Ramos (cell line): ENCODE data around the gene SMYD3.

Experiments
- in situ Hi-C: fragments of 300-500 bp; cut with MboI; formaldehyde crosslinking; loops from one replicate; pipeline ENCODE4 v1.14.3; 2022; ENCODE audit warnings: low sequenced_read_pairs; ENCODE audit not compliant: unreplicated experiment

SMYD3 gene

GRCh38 chr1:246293366-246294121, 213.5 kb downstream of the SMYD3 start:
- in situ Hi-C loops, result no loop called here

- in situ Hi-C loops, result no loop called here
These were observed 214.5 kb downstream of the SMYD3 start for GRCh38 chr1:246292571-246292970.

GRCh38 chr1:246291127-246291526, 216.0 kb downstream of the SMYD3 start:
- in situ Hi-C loops, result no loop called here

GRCh38 chr1:246283771-246284410, 223.2 kb downstream of the SMYD3 start:
- in situ Hi-C loops, result no loop called here

- in situ Hi-C loops, result no loop called here
These were observed 225.4 kb downstream of the SMYD3 start for GRCh38 chr1:246281639-246282038.

- in situ Hi-C loops, result no loop called here
These were observed 225.9 kb downstream of the SMYD3 start for GRCh38 chr1:246281195-246281594.

- in situ Hi-C loops, result no loop called here
These were observed 226.5 kb downstream of the SMYD3 start for GRCh38 chr1:246280551-246280950.

GRCh38 chr1:246279402-246279801, 227.7 kb downstream of the SMYD3 start:
- in situ Hi-C loops, result no loop called here

- in situ Hi-C loops, result no loop called here
These were observed 228.7 kb downstream of the SMYD3 start for GRCh38 chr1:246278371-246278770.

GRCh38 chr1:246275036-246275435, 232.0 kb downstream of the SMYD3 start:
- in situ Hi-C loops, result no loop called here

GRCh38 chr1:246274186-246274585, 232.9 kb downstream of the SMYD3 start:
- in situ Hi-C loops, result no loop called here

- in situ Hi-C loops, result no loop called here
These were observed 235.6 kb downstream of the SMYD3 start for GRCh38 chr1:246271516-246271915.

- in situ Hi-C loops, result no loop called here
These were observed 236.8 kb downstream of the SMYD3 start for GRCh38 chr1:246270236-246270635.

- in situ Hi-C loops, result no loop called here
These were observed 237.6 kb downstream of the SMYD3 start for GRCh38 chr1:246269466-246269865.

- in situ Hi-C loops, result no loop called here
These were observed 239.2 kb downstream of the SMYD3 start for GRCh38 chr1:246267896-246268295.

GRCh38 chr1:246267426-246267825, 239.7 kb downstream of the SMYD3 start:
- in situ Hi-C loops, result no loop called here

GRCh38 chr1:246265481-246265880, 241.6 kb downstream of the SMYD3 start:
- in situ Hi-C loops, result no loop called here

GRCh38 chr1:246262281-246262680, 244.8 kb downstream of the SMYD3 start:
- in situ Hi-C loops, result no loop called here

GRCh38 chr1:246261639-246262038, 245.4 kb downstream of the SMYD3 start:
- in situ Hi-C loops, result no loop called here

GRCh38 chr1:246258250-246258649, 248.8 kb downstream of the SMYD3 start:
- in situ Hi-C loops, result no loop called here

- in situ Hi-C loops, result no loop called here
These were observed 251.3 kb downstream of the SMYD3 start for GRCh38 chr1:246255773-246256172.

GRCh38 chr1:246254854-246255253, 252.2 kb downstream of the SMYD3 start:
- in situ Hi-C loops, result no loop called here
